IMR-90 (cell line): ENCODE data around the gene POU2F2. TPM values are rescaled to one million over a fixed set of nuclear protein-coding genes. Genes with fewer than 3 reads are reported as not detected.

Experiments used
- ATAC-seq: fragments of 200-7000 bp; cut with Tn5 transposase; 2 replicates; pipeline ENCODE4 v1.9.1; 2020; ENCODE audit warnings: low read depth, mild to moderate bottlenecking, moderate library complexity
- BruUV-seq: library from RNA; stranded (reverse); fragments of 400-500 nt; replicated peaks from 2 replicates; lab custom pipeline; 2021; lab: Mats Ljungman, UMichigan
- CTCF ChIA-PET: fragments of 300-600 bp; formaldehyde crosslinking; extraction: SDS; loops from one replicate; lab custom pipeline; 2021; ENCODE audit warnings: antibody characterized with exemption; lab: Yijun Ruan, JAX
- POLR2A ChIA-PET: fragments of 300-600 bp; sonication (Branson Sonifier 250); formaldehyde crosslinking; loops from one replicate; lab custom pipeline; 2022; ENCODE audit warnings: antibody characterized with exemption; ENCODE audit not compliant: unreplicated experiment; lab: Charles Lee
- DNase-seq: peaks from one replicate; pipeline ENCODE4 v3.0.0; 2013
- H2AFZ ChIP-seq: replicated peaks from 2 replicates; pipeline ENCODE3; 2013; ENCODE audit warnings: low read length, mild to moderate bottlenecking; ENCODE audit not compliant: poor library complexity
- H2AK5ac ChIP-seq: 2 replicates; pipeline ENCODE4 v1.6.1; 2013; ENCODE audit warnings: low read depth, low read length, inconsistent platforms
- H2AK9ac ChIP-seq: replicated peaks from 2 replicates; pipeline ENCODE3; 2013; ENCODE audit warnings: mild to moderate bottlenecking, low read depth, low read length, moderate library complexity; ENCODE audit not compliant: poor library complexity
- H2BK120ac ChIP-seq: 2 replicates; pipeline ENCODE4 v1.6.1; 2013; ENCODE audit warnings: low read depth, low read length, inconsistent platforms
- H2BK15ac ChIP-seq: 3 replicates; pipeline ENCODE4 v1.6.1; 2013; ENCODE audit warnings: low read depth, low read length, inconsistent platforms
- H2BK20ac ChIP-seq: 2 replicates; pipeline ENCODE4 v1.6.1; 2013; ENCODE audit warnings: low read depth, mild to moderate bottlenecking, inconsistent platforms, low read length, moderate library complexity
- H2BK5ac ChIP-seq: 2 replicates; pipeline ENCODE4 v1.6.1; 2013; ENCODE audit warnings: mild to moderate bottlenecking, low read depth, low read length, inconsistent platforms; ENCODE audit not compliant: poor library complexity, severe bottlenecking
- H3K14ac ChIP-seq: replicated peaks from 2 replicates; pipeline ENCODE4 v1.6.1; 2013; ENCODE audit warnings: low read depth, low read length, inconsistent platforms
- H3K18ac ChIP-seq: 2 replicates; pipeline ENCODE4 v1.6.1; 2013; ENCODE audit warnings: low read depth, low read length, control low read depth
- H3K23ac ChIP-seq: 2 replicates; pipeline ENCODE4 v1.6.1; 2013; ENCODE audit warnings: low read depth, low read length, inconsistent platforms
- H3K27ac ChIP-seq: 2 replicates; pipeline ENCODE4 v1.5.1; 2013; ENCODE audit warnings: mild to moderate bottlenecking, control low read depth, low read length; ENCODE audit not compliant: insufficient read depth
- H3K27me3 ChIP-seq: 2 replicates; pipeline ENCODE4 v1.6.1; 2013; ENCODE audit warnings: low read length; ENCODE audit not compliant: control insufficient read depth, insufficient read depth
- H3K36me3 ChIP-seq: 2 replicates; pipeline ENCODE4 v1.6.1; 2013; ENCODE audit warnings: low read length, mixed read lengths; ENCODE audit not compliant: control insufficient read depth, insufficient read depth
- H3K4ac ChIP-seq: 2 replicates; pipeline ENCODE4 v1.6.1; 2013; ENCODE audit warnings: low read depth, low read length, inconsistent platforms
- H3K4me1 ChIP-seq: 2 replicates; pipeline ENCODE4 v1.6.1; 2013; ENCODE audit warnings: low read length, mixed read lengths; ENCODE audit not compliant: control insufficient read depth, insufficient read depth
- H3K4me2 ChIP-seq: 2 replicates; pipeline ENCODE4 v1.6.1; 2013; ENCODE audit warnings: low read depth, mild to moderate bottlenecking, control low read depth, low read length, moderate library complexity
- H3K4me3 ChIP-seq: 2 replicates; pipeline ENCODE4 v1.5.1; 2013; ENCODE audit warnings: low read depth, mild to moderate bottlenecking, control low read depth, low read length, moderate library complexity; ENCODE audit not compliant: insufficient read depth
- H3K56ac ChIP-seq: 2 replicates; pipeline ENCODE4 v1.6.1; 2013; ENCODE audit warnings: low read length, inconsistent platforms; ENCODE audit not compliant: insufficient read depth; ENCODE audit errors: extremely low read depth
- H3K79me1 ChIP-seq, 2 experiments: 2 replicates each; pipeline ENCODE4 v1.6.1; 2013; ENCODE audit warnings: low read length in 2 of 2, inconsistent platforms in 1 of 2, low read depth in 1 of 2
- H3K9ac ChIP-seq: 2 replicates; pipeline ENCODE4 v1.6.1; 2013; ENCODE audit warnings: low read depth, low read length, control low read depth
- H3K9me1 ChIP-seq: 2 replicates; pipeline ENCODE4 v1.6.1; 2013; ENCODE audit warnings: low read length, inconsistent platforms; ENCODE audit not compliant: insufficient read depth
- H3K9me3 ChIP-seq: 2 replicates; pipeline ENCODE4 v1.6.1; 2013; ENCODE audit warnings: low read length; ENCODE audit not compliant: control insufficient read depth, insufficient read depth
- H4K20me1 ChIP-seq: 2 replicates; pipeline ENCODE4 v1.6.1; 2013; ENCODE audit warnings: low read length, inconsistent platforms; ENCODE audit not compliant: insufficient read depth
- H4K5ac ChIP-seq: 2 replicates; pipeline ENCODE4 v1.6.1; 2013; ENCODE audit warnings: mild to moderate bottlenecking, low read depth, low read length, control low read depth
- H4K8ac ChIP-seq, 2 experiments: 2 replicates each; pipeline ENCODE4 v1.6.1; 2013; ENCODE audit warnings: low read depth in 2 of 2, low read length in 2 of 2, control low read depth in 1 of 2, inconsistent platforms in 1 of 2
- H4K91ac ChIP-seq: 2 replicates; pipeline ENCODE4 v1.6.1; 2013; ENCODE audit warnings: low read depth, low read length, inconsistent platforms; ENCODE audit not compliant: insufficient read depth
- MAZ ChIP-seq: IDR thresholded peaks from 2 replicates; pipeline ENCODE4 v1.6.1; 2012; ENCODE audit warnings: low read depth, mild to moderate bottlenecking, low read length, improper control_type of control experiment, moderate library complexity, borderline replicate concordance
- RAD21 ChIP-seq: IDR thresholded peaks from 2 replicates; pipeline ENCODE4 v1.6.1; 2012; ENCODE audit warnings: low read length, improper control_type of control experiment
- RCOR1 ChIP-seq: IDR thresholded peaks from 2 replicates; pipeline ENCODE4 v1.6.1; 2012; ENCODE audit warnings: mild to moderate bottlenecking, low read length, improper control_type of control experiment; ENCODE audit not compliant: insufficient replicate concordance
- WGBS, 2 experiments: methylation state at CpG; one replicate each; pipeline versions ENCODE4 v1.1.5 to v1.1.7; 2013; ENCODE audit warnings: missing lambda C conversion rate in 2 of 2; ENCODE audit not compliant: insufficient read length in 1 of 2; ENCODE audit errors: extremely low coverage in 2 of 2; 5-methylcytosine and 5-hydroxymethylcytosine counted together
- dilution Hi-C: fragments of 300-500 bp; cut with HindIII; formaldehyde crosslinking; loops from one replicate; pipeline ENCODE4 v1.14.3; 2018; ENCODE audit warnings: low sequenced_read_pairs; ENCODE audit not compliant: unreplicated experiment
- in situ Hi-C: fragments of 300-500 bp; cut with MboI; formaldehyde crosslinking; loops from 3 replicates; pipeline ENCODE4 v1.14.3; 2019; ENCODE audit warnings: low sequenced_read_pairs, inconsistent platforms, mixed read lengths
- intact Hi-C: fragments of 100-400 bp; cut with micrococcal nuclease; formaldehyde crosslinking; loops from 2 replicates; pipeline ENCODE4 v1.10.0; 2022
- polyA plus RNA-seq, 3 experiments: library from polyadenylated mRNA; depleted of rRNA; stranded (reverse); fragments of >200 nt; gene quantifications; 2 replicates each; pipeline ENCODE4 v1.2.3, GENCODE V29; 2012; ENCODE audit warnings: low replicate concordance in 1 of 3
- total RNA-seq: library from RNA; depleted of rRNA; stranded (reverse); fragments of >200 nt; gene quantifications from 2 replicates; pipeline ENCODE4 v1.2.3, GENCODE V29; 2012

Gene POU2F2
- total and polyA plus RNA-seq, 2 of the 4 experiments (the other 2 are of a cell fraction) = 0.54 to 5.0 TPM

GRCh38 chr19:42175952-42176648 is 43.9 kb upstream of the POU2F2 start:
- in situ Hi-C loops (no loop called here), intact Hi-C loops (loop anchor here (2.0 kb wide), 1 partner anchor 43 kb away; the partner anchor contains the start of gene POU2F2), dilution Hi-C loops (no loop called here)
- peaks cover 81% of the 10 kb centered on the region for H3K27me3 ChIP-seq
- H4K91ac ChIP-seq = no peak overlapping the region
- ATAC-seq (peak; percentile 55), DNase-seq (peak; percentile 17)
- H3K4me3 ChIP-seq = peak overlapping the region; percentile 64
- H3K27ac ChIP-seq = no peak overlapping the region
- H3K9me3 ChIP-seq = no peaks in the 10 kb centered on the region
- no peak overlapping the region for H4K8ac ChIP-seq
- no peak overlapping the region for H3K4ac ChIP-seq
- H4K5ac ChIP-seq = no peak overlapping the region
- no peaks in the 10 kb centered on the region for H3K9me1 ChIP-seq
- no peak overlapping the region for H3K18ac ChIP-seq
- H3K23ac ChIP-seq = peak overlapping the region; percentile 56; the same call in 1 of the 2 replicates
- TF ChIP-seq RAD21 = no peak
- TF ChIP-seq MAZ = 0 out of 2 replicates have a peak, but pooled peaks have one; percentile 4
- no peak for TF ChIP-seq RCOR1
- no peak overlapping the region for H2BK5ac ChIP-seq
- H2AK9ac ChIP-seq = no peak overlapping the region
- WGBS, 2 experiments = 0% methylated on average over 11 of the region's 34 CpGs; no CpG with 5 or more reads in 1 of the 2 experiments
- H4K20me1 ChIP-seq = 0 out of 2 replicates have a peak, but pooled peaks cover 6% of the 10 kb centered on the region
- H3K4me1 ChIP-seq = peaks cover 2% of the 10 kb centered on the region; the same call in 1 of the 2 replicates
- H2AK5ac ChIP-seq = no peak overlapping the region
- peak overlapping the region; percentile 99 for H3K4me2 ChIP-seq
- no peaks in the 10 kb centered on the region for H3K79me1 ChIP-seq
- CTCF ChIA-PET = interaction anchor here (0.7 to 0.8 kb wide), 2 partner anchors 12 to 30 kb away, joined by 4 read pairs; no protein-coding TSS in a partner anchor
- POLR2A ChIA-PET = no interaction called here
- peak overlapping the region; percentile 14 for H3K9ac ChIP-seq
- no peak overlapping the region for H2BK120ac ChIP-seq
- no peak overlapping the region for H2BK15ac ChIP-seq
- no TSS peak for BruUV-seq
- H2AFZ ChIP-seq = peak overlapping the region; percentile 89
- H2BK20ac ChIP-seq = no peak overlapping the region
- no peak overlapping the region for H3K56ac ChIP-seq
- no peak overlapping the region for H3K14ac ChIP-seq
- H3K36me3 ChIP-seq = no peaks in the 10 kb centered on the region
